GM12878 (cell line): Measurements from ENCODE around the gene SBNO2. TPM values are rescaled to one million over a fixed set of nuclear protein-coding genes. Genes with fewer than 3 reads are reported as not detected.

Source experiments
- ATAC-seq: fragments of 200-7000 bp; cut with Tn5 transposase; 3 replicates; pipeline ENCODE4 v1.9.1; 2020; ENCODE audit warnings: mild to moderate bottlenecking, moderate library complexity
- BruUV-seq: library from RNA; stranded (reverse); fragments of 400-500 nt; replicated peaks from 2 replicates; lab custom pipeline; 2021; lab: Mats Ljungman, UMichigan
- CTCF ChIA-PET: fragments of 300-600 bp; sonication (Branson Sonifier 250); formaldehyde crosslinking; extraction: SDS; loops from one replicate; lab custom pipeline; 2021; ENCODE audit warnings: inconsistent platforms; lab: Yijun Ruan, JAX
- POLR2A ChIA-PET: fragments of 350-600 bp; formaldehyde crosslinking; extraction: SDS; loops from one replicate; lab custom pipeline; 2021; ENCODE audit warnings: inconsistent platforms; lab: Charles Lee
- RAD21 ChIA-PET: fragments of 300-600 bp; sonication (Branson Sonifier 250); formaldehyde crosslinking; loops from one replicate; lab custom pipeline; 2023; ENCODE audit warnings: antibody characterized with exemption; ENCODE audit not compliant: unreplicated experiment; lab: Charles Lee
- SMC1A ChIA-PET: fragments of 300-600 bp; sonication (Branson Sonifier 250); formaldehyde crosslinking; loops from one replicate; lab custom pipeline; 2023; ENCODE audit not compliant: unreplicated experiment, uncharacterized antibody; lab: Charles Lee
- DNase-seq: peaks from one replicate; pipeline ENCODE4 v3.0.0-alpha.2; 2011; ENCODE audit warnings: low read depth, low spot score
- FAIRE-seq: peaks from 3 replicates; lab custom pipeline; 2011; peaks lifted over from hg19 to GRCh38; lab: Jason Lieb, UNC
- H2AFZ ChIP-seq: 2 replicates; pipeline ENCODE4 v1.6.0; 2011; ENCODE audit warnings: low read depth, low read length, control low read depth; ENCODE audit not compliant: control insufficient read depth
- H3K27ac ChIP-seq: 2 replicates; pipeline ENCODE4 v1.5.1; 2011; ENCODE audit warnings: control low read depth; ENCODE audit not compliant: control insufficient read depth, insufficient read depth
- H3K27me3 ChIP-seq, 2 experiments: replicated peaks in 1 of 2; 2 replicates each; pipeline versions ENCODE4 v1.6.0 to v1.6.1; 2011; ENCODE audit warnings: low read length in 1 of 2; ENCODE audit not compliant: control insufficient read depth in 2 of 2, insufficient read depth in 2 of 2
- H3K36me3 ChIP-seq, 2 experiments: 2 replicates each; pipeline ENCODE4 v1.5.1; 2011; ENCODE audit warnings: low read length in 1 of 2; ENCODE audit not compliant: control insufficient read depth in 2 of 2, insufficient read depth in 2 of 2
- H3K4me1 ChIP-seq: 2 replicates; pipeline ENCODE4 v1.6.1; 2011; ENCODE audit warnings: mild to moderate bottlenecking, low read length, moderate library complexity, mixed read lengths; ENCODE audit not compliant: control insufficient read depth, insufficient read depth
- H3K4me2 ChIP-seq: 2 replicates; pipeline ENCODE4 v1.6.0; 2011; ENCODE audit warnings: control low read depth; ENCODE audit not compliant: control insufficient read depth, insufficient read depth
- H3K4me3 ChIP-seq: fragments of 200-600 bp; sonication (generic); 2 replicates; pipeline ENCODE4 v1.5.1; 2016
- H3K79me2 ChIP-seq: 2 replicates; pipeline ENCODE4 v1.6.0; 2011; ENCODE audit warnings: low read length; ENCODE audit not compliant: control insufficient read depth, insufficient read depth
- H3K9ac ChIP-seq: 2 replicates; pipeline ENCODE4 v1.8.0; 2011; ENCODE audit warnings: low read length, control low read depth, mixed read lengths; ENCODE audit not compliant: control insufficient read depth, insufficient read depth
- H3K9me3 ChIP-seq: replicated peaks from 3 replicates; pipeline ENCODE4 v1.5.1; 2011; ENCODE audit warnings: mild to moderate bottlenecking, low read length; ENCODE audit not compliant: control insufficient read depth, insufficient read depth
- H4K20me1 ChIP-seq: 2 replicates; pipeline ENCODE4 v1.6.0; 2011; ENCODE audit not compliant: control insufficient read depth, insufficient read depth
- BMI1 ChIP-seq: fragments of 450-650 bp; IDR thresholded peaks from 2 replicates; pipeline ENCODE4 v1.6.1; 2016; ENCODE audit warnings: mild to moderate bottlenecking, moderate library complexity, borderline replicate concordance
- CEBPB ChIP-seq, 2 experiments: fragments of 150-350 bp in 1 of 2; IDR thresholded peaks; 2 replicates each; pipeline ENCODE4 v1.6.1; 2012 to 2014; ENCODE audit warnings: low read depth in 2 of 2, low read length in 2 of 2, borderline replicate concordance in 1 of 2, inconsistent platforms in 1 of 2
- LARP7 ChIP-seq: fragments of 450-650 bp; IDR thresholded peaks from 2 replicates; pipeline ENCODE4 v1.6.1; 2017; ENCODE audit warnings: mild to moderate bottlenecking
- NR2C1 ChIP-seq: fragments of 450-650 bp; IDR thresholded peaks from 2 replicates; pipeline ENCODE4 v1.6.1; 2017; ENCODE audit warnings: antibody characterized with exemption, mild to moderate bottlenecking, moderate library complexity
- SREBF1 ChIP-seq: IDR thresholded peaks from 2 replicates; pipeline ENCODE4 v1.6.1; 2012; ENCODE audit warnings: mild to moderate bottlenecking, low read length
- TCF7 ChIP-seq: IDR thresholded peaks from 2 replicates; pipeline ENCODE4 v1.6.1; 2014; ENCODE audit warnings: antibody characterized with exemption, borderline replicate concordance
- USF1 ChIP-seq: IDR thresholded peaks from 2 replicates; pipeline ENCODE4 v1.6.1; 2011; ENCODE audit warnings: borderline replicate concordance, low read depth, mild to moderate bottlenecking, moderate library complexity, mixed read lengths, low read length; ENCODE audit not compliant: insufficient read depth; ENCODE audit errors: extremely low read length
- WGBS: methylation state at CpG from one replicate; pipeline ENCODE4 v1.1.6; 2016; ENCODE audit warnings: low lambda C conversion rate; ENCODE audit not compliant: insufficient replicate concordance, insufficient coverage; ENCODE audit errors: missing lambda C conversion rate; 5-methylcytosine and 5-hydroxymethylcytosine counted together
- in situ Hi-C: fragments of 300-500 bp; cut with MboI; formaldehyde crosslinking; loops from 9 replicates; pipeline ENCODE4 v1.14.3; 2018; ENCODE audit warnings: mixed read lengths
- intact Hi-C: fragments of 100-400 bp; cut with micrococcal nuclease; formaldehyde crosslinking; loops from one replicate; pipeline ENCODE4 v1.14.2; 2022; ENCODE audit not compliant: unreplicated experiment
- polyA plus RNA-seq, 11 experiments: library from polyadenylated mRNA; depleted of rRNA in 4 of 11; unstranded in 6 of 11; stranded (reverse) in 5 of 11; fragments of >200 nt; fragmentation: Nextera tagmentation in 4 of 11; fragmentation: Illumina TruSeq in 1 of 11; extraction: Ambion mirVana in 4 of 11; extraction: Trizol in 1 of 11; gene quantifications; 1 replicate in 1 of 11; 2 replicates in 10 of 11; pipeline versions ENCODE4 v1.2.1 to v1.2.3, GENCODE V29; 2011 to 2016; ENCODE audit warnings: inconsistent platforms in 2 of 11, missing spikeins in 2 of 11, low read depth in 1 of 11
- total RNA-seq, 4 experiments: library from RNA; depleted of rRNA in 3 of 4; stranded (reverse); fragments of >200 nt in 3 of 4; fragmentation: Illumina TruSeq in 1 of 4; extraction: Trizol in 1 of 4; gene quantifications; 2 replicates each; pipeline versions ENCODE4 v1.2.1 to v1.2.3, GENCODE V29; 2013 to 2021

The SBNO2 gene
- total and polyA plus RNA-seq, 10 of the 15 experiments (the other 5 are each of a cell fraction or from before 2014, with no cell fraction given) = 0.08 to 44.6 (median 5.4) TPM

- H4K20me1 ChIP-seq = no peaks in the 10 kb centered on the region; the same call in none of the 2 replicates
- SMC1A ChIA-PET = no interaction called here
- WGBS = 78% methylated on average over 7 of the region's 12 CpGs
- no peaks in the 10 kb centered on the region for H3K9me3 ChIP-seq
- H3K79me2 ChIP-seq = no peaks in the 10 kb centered on the region
- FAIRE-seq = no peak
- no peak overlapping the region for H3K4me3 ChIP-seq
- POLR2A ChIA-PET = interaction anchor here (0.7 kb wide), 1 partner anchor 130 kb away, joined by 4 read pairs; the partner anchor contains the start of gene RNU6-2
- no peak overlapping the region for H3K9ac ChIP-seq
- RAD21 ChIA-PET = no interaction called here
- peaks cover 4 to 21% of the 10 kb centered on the region in 2 experiments; a peak in 3 of 4 replicates for H3K36me3 ChIP-seq
- H3K4me2 ChIP-seq = no peak overlapping the region
- peak; percentile 20; the same call in 2 of the 3 replicates for ATAC-seq
- no peak overlapping the region for H3K27ac ChIP-seq
- DNase-seq = no peak
- BruUV-seq = no TSS peak
- intact Hi-C loops (no loop called here), in situ Hi-C loops (no loop called here)
- CTCF ChIA-PET = no interaction called here
- H3K27me3 ChIP-seq = no peaks in the 10 kb centered on the region
- H2AFZ ChIP-seq = no peak overlapping the region
- TF ChIP-seq SREBF1 (no peak), LARP7 (no peak), TCF7 (no peak), CEBPB (IDR thresholded peaks at IDR 0.05; ENCODE audit: borderline replicate concordance in 1 of 2, low read depth in 2 of 2, low read length in 2 of 2) (no peak), NR2C1 (no peak), USF1 (no peak), BMI1 (no peak)
- no peaks in the 10 kb centered on the region for H3K4me1 ChIP-seq
Measured at GRCh38 chr19:1151037-1151724, 22.9 kb downstream of the SBNO2 start.
